ENCODE data around the gene NRARP. TPM values are rescaled to one million over a fixed set of nuclear protein-coding genes. Genes with fewer than 3 reads are reported as not detected.

NRARP gene
- total RNA-seq, 3 donors from 2014 or later, result 2.1 to 6.9 (median 3.5) TPM

GRCh38 chr9:137278061-137278701 is 23.9 kb downstream of the NRARP start:
- TF ChIP-seq, protein P1, sequence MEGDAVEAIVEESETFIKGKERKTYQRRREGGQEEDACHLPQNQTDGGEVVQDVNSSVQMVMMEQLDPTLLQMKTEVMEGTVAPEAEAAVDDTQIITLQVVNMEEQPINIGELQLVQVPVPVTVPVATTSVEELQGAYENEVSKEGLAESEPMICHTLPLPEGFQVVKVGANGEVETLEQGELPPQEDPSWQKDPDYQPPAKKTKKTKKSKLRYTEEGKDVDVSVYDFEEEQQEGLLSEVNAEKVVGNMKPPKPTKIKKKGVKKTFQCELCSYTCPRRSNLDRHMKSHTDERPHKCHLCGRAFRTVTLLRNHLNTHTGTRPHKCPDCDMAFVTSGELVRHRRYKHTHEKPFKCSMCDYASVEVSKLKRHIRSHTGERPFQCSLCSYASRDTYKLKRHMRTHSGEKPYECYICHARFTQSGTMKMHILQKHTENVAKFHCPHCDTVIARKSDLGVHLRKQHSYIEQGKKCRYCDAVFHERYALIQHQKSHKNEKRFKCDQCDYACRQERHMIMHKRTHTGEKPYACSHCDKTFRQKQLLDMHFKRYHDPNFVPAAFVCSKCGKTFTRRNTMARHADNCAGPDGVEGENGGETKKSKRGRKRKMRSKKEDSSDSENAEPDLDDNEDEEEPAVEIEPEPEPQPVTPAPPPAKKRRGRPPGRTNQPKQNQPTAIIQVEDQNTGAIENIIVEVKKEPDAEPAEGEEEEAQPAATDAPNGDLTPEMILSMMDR (IDR thresholded peaks at IDR 0.05), result no peak
- TF ChIP-seq POLR2A (IDR thresholded peaks at IDR 0.05) (no peak), POLR2AphosphoS5 (IDR thresholded peaks at IDR 0.05) (no peak)
- Histone ChIP-seq H3K27me3 (peaks cover 2 to 20% of the 10 kb centered on the region in 2 donors), H3K4me1 (peaks cover 5 to 7% of the 10 kb centered on the region in 2 donors), H3K4me3 (peak overlapping the region; percentile 47 to 60 (median 51)), H3K27ac (peak overlapping the region in 1 of 2 donors; percentile 63), H3K9me3 (no peaks in the 10 kb centered on the region), H3K36me3 (no peaks in the 10 kb centered on the region)
- no peak for DNase-seq (ENCODE audit: low spot score in 2 of 2)
- intact Hi-C loops (cut with DNase I; ENCODE audit: low total_unique reads), result no loop called here

- no peak for DNase-seq (ENCODE audit: low spot score in 2 of 2)
- TF ChIP-seq, protein P1 (IDR thresholded peaks at IDR 0.05), result no peak
- TF ChIP-seq POLR2A (IDR thresholded peaks at IDR 0.05) (no peak), POLR2AphosphoS5 (IDR thresholded peaks at IDR 0.05) (peak in 1 of 3 donors; percentile 31)
- Histone ChIP-seq H3K27ac (peak within 1 kb of the TSS; percentile 51 to 89), H3K36me3 (peaks cover 3% of the 10 kb centered on the region), H3K9me3 (no peaks in the 10 kb centered on the region), H3K4me3 (peak within 1 kb of the TSS; percentile 47 to 60 (median 51)), H3K4me1 (peaks cover 5 to 7% of the 10 kb centered on the region in 2 donors), H3K27me3 (peaks cover 2 to 20% of the 10 kb centered on the region in 2 donors)
- intact Hi-C loops (cut with DNase I; ENCODE audit: low total_unique reads), result no loop called here
These were observed 24.6 kb downstream of the NRARP start, which contains the start of gene TOR4A for GRCh38 chr9:137277329-137278041. Gene TOR4A (plus strand): TSS chr9:137277726. CDS start chr9:137278690, 964 bp downstream.

DNA sequence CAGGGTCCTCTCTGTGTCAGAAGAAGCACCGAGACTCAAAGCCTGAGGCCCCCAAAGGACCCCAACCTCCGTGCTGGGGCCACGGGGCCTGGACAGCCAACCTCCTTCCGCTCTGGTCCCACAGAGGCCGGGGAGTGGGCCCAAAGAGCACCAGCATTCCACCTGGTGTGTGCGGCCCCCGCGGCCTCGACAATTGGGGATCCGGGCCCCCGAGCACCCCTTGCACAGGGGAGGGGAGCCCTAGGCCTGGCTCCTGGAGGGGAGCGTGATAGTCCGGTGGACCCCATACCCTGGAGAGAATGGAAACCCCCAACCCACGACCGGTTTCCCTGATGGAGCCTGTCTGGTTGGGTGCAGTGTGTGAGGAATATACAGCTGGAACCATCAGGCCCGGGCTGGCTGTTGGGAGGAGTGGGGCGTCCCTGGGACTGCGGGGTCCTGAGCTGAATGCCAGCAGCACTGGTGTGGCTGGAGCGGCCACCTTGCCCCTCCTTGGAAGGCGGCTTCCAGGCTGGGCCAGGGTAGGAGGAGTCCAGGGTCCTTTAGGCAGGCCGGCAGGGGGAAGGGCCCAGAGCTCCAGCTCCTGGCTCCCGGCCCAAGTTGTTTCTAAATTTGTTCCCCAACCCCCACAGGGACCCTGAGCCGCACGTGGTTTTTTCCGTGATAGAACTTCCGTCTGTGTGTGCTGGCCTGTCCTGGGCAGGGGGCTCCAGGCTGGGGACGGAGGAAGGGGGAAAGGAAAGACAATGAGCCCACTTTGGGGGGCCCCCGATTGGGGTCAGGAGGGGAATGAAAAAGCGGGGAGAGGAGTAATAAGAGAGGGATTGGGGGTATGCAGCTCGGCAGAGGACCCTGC is 25.4 kb downstream of the NRARP start:
- Histone ChIP-seq H3K27me3 (peaks cover 2 to 20% of the 10 kb centered on the region in 2 donors), H3K27ac (peak overlapping the region; percentile 51 to 89), H3K4me3 (peak overlapping the region; percentile 47 to 60 (median 51)), H3K4me1 (peaks cover 5 to 7% of the 10 kb centered on the region in 2 donors), H3K9me3 (no peaks in the 10 kb centered on the region), H3K36me3 (peaks cover 5% of the 10 kb centered on the region)
- DNase-seq (ENCODE audit: low spot score in 2 of 2), result no peak
- intact Hi-C loops (cut with DNase I; ENCODE audit: low total_unique reads), result no loop called here
- TF ChIP-seq, protein P1 (IDR thresholded peaks at IDR 0.05), result no peak
- no peak for TF ChIP-seq POLR2AphosphoS5 (IDR thresholded peaks at IDR 0.05)
- no peak for TF ChIP-seq POLR2A (IDR thresholded peaks at IDR 0.05)

DNA sequence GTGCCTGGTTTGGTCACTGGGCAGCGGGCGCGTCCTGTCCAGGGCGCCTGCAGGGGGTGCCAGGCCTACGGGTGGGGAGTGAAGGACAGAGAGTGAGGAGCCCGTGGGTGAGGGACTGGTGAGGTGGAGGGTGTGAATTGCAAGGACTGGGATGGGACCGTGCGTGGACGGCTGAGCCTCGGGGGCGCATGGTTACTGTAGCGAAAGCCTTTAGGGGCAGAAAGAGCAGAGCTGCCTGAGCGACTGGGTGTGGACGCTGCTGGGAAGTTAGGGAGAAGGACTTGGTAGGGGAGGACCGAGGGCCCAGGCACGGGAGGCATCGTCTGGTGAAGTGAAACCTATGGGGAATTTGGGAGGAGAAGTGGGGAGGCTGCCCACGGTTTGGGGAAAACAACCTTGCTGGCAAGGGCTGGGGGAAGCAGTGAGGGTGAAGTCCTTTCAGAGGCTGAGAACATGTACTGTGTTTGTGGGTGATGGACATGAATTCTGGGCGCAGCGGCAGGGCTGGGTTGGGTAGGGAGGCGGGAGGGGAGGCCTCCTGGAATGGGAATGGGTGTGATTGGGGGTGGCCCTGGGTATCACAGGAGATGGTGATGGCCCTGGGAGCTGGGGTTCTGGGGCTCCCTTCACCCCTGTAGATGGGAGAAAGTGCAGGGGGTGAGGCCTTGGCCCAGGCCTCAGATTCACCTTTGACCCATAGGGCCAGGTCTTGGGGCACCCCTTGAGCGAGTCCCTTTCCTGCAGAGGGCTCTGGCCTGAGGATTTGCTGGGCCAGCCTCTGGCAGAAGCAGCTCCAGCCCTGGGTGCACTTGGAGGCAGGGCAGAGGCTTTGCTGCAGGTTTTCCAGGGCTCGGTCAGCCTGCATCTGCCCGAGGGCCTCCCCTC is 26.2 kb downstream of the NRARP start:
- intact Hi-C loops (cut with DNase I; ENCODE audit: low total_unique reads), result no loop called here
- no peak overlapping the region for H3K27ac ChIP-seq
- no peaks in the 10 kb centered on the region for H3K9me3 ChIP-seq
- no peak overlapping the region for H3K4me3 ChIP-seq
- DNase-seq (ENCODE audit: low spot score in 2 of 2), result no peak
- H3K4me1 ChIP-seq, result peaks cover 3 to 5% of the 10 kb centered on the region in 2 donors
- H3K36me3 ChIP-seq, result peaks cover 5% of the 10 kb centered on the region
- H3K27me3 ChIP-seq, result peaks cover under 1 to 13% of the 10 kb centered on the region in 2 donors
- TF ChIP-seq, protein P1 (IDR thresholded peaks at IDR 0.05), result no peak
- no peak for TF ChIP-seq POLR2A (IDR thresholded peaks at IDR 0.05)
